NT2/D1 (cell line): Measurements from ENCODE around the gene ACAP2.

ENCODE experiments used
- SUZ12 ChIP-seq: IDR thresholded peaks from 2 replicates; pipeline ENCODE4 v1.6.1; 2011; ENCODE audit not compliant: insufficient read length, insufficient read depth; ENCODE audit errors: extremely low read depth
- YY1 ChIP-seq: IDR thresholded peaks from 2 replicates; pipeline ENCODE4 v1.6.1; 2011; ENCODE audit not compliant: insufficient read length, insufficient read depth

GRCh38 chr3:195334967-195335366 lies 107.9 kb downstream of the ACAP2 start:
- TF ChIP-seq YY1: no peak
- TF ChIP-seq SUZ12: no peak
